GM23338 (cell line): ENCODE results near the gene GSTM1. TPM values are rescaled to one million over a fixed set of nuclear protein-coding genes. Genes with fewer than 3 reads are reported as not detected.

Experiments used
- CREB1 ChIP-seq: fragments of 250-450 bp; sonication (Bioruptor Pico); IDR thresholded peaks from 2 replicates; pipeline ENCODE4 v1.5.0; 2020; ENCODE audit warnings: low read depth, mild to moderate bottlenecking, moderate library complexity
- EZH2 ChIP-seq: fragments of 200-600 bp; sonication (generic); IDR thresholded peaks from one replicate; pipeline ENCODE4 v1.8.0; 2017; ENCODE audit warnings: antibody characterized with exemption, mild to moderate bottlenecking, low read depth; ENCODE audit not compliant: unreplicated experiment
- JUNB ChIP-seq: IDR thresholded peaks from one replicate; pipeline ENCODE4 v1.6.1; 2016; ENCODE audit warnings: antibody characterized with exemption; ENCODE audit not compliant: unreplicated experiment
- NANOG ChIP-seq: IDR thresholded peaks from 2 replicates; pipeline ENCODE4 v1.6.1; 2016; ENCODE audit warnings: antibody characterized with exemption, borderline replicate concordance
- polyA plus RNA-seq: library from polyadenylated mRNA; unstranded; fragments of >200 nt; fragmentation: Nextera tagmentation; extraction: Ambion mirVana; gene quantifications from 2 replicates; pipeline ENCODE4 v1.2.1, GENCODE V29; 2016
- total RNA-seq: library from RNA; depleted of rRNA; stranded (reverse); fragments of >200 nt; shearing (Covaris generic); gene quantifications from 2 replicates; pipeline ENCODE4 v1.2.3, GENCODE V29; 2014
- TF ChIP-seq, protein P1 (sequence below): fragments of 250-450 bp; sonication (Bioruptor Pico); IDR thresholded peaks from 2 replicates; pipeline ENCODE4 v1.5.0; 2020; ENCODE audit warnings: mild to moderate bottlenecking, moderate library complexity
- TF ChIP-seq, protein P2 (sequence below), 2 experiments: fragments of 200-600 bp in 1 of 2; sonication (generic) in 1 of 2; conservative IDR thresholded peaks; 2 replicates each; pipeline versions ENCODE4 v1.5.1 to v1.6.1; 2016 to 2017; ENCODE audit warnings: antibody characterized with exemption in 2 of 2, low read depth in 2 of 2, mild to moderate bottlenecking in 2 of 2, moderate library complexity in 1 of 2
- TF ChIP-seq, protein P3 (sequence below): IDR thresholded peaks from 2 replicates; pipeline ENCODE4 v1.6.1; 2016; ENCODE audit warnings: antibody characterized with exemption

Gene GSTM1
- total and polyA plus RNA-seq, 2 experiments from 2014 or later, result not detected

DNA sequence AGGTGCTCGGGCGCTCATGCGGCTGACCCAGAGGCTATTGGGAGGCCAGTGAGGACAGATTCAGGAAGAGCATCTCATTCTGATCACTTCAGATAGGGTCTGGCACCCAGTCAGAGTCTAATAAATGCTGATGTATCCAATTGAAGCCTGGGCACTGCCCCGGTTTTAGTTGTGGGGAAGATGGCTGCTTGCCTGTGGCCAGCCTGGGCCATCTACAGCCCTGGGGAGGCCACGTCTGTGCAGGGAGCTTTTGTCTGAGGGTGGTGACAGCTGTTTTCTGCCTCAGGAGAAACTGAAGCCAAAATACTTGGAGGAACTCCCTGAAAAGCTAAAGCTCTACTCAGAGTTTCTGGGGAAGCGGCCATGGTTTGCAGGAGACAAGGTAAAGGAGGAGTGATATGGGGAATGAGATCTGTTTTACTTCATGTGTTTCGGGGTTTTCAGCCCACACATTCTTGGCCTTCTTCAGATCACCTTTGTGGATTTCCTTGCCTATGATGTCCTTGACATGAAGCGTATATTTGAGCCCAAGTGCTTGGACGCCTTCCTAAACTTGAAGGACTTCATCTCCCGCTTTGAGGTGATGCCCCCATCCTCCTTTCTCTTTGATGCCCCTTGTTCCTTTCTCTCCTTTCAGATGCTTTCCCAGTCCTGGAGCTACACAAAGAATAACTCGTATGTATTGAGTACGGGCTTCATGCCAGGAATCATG lies 27.2 kb downstream of the GSTM1 start (continued):
- TF ChIP-seq, protein P1, sequence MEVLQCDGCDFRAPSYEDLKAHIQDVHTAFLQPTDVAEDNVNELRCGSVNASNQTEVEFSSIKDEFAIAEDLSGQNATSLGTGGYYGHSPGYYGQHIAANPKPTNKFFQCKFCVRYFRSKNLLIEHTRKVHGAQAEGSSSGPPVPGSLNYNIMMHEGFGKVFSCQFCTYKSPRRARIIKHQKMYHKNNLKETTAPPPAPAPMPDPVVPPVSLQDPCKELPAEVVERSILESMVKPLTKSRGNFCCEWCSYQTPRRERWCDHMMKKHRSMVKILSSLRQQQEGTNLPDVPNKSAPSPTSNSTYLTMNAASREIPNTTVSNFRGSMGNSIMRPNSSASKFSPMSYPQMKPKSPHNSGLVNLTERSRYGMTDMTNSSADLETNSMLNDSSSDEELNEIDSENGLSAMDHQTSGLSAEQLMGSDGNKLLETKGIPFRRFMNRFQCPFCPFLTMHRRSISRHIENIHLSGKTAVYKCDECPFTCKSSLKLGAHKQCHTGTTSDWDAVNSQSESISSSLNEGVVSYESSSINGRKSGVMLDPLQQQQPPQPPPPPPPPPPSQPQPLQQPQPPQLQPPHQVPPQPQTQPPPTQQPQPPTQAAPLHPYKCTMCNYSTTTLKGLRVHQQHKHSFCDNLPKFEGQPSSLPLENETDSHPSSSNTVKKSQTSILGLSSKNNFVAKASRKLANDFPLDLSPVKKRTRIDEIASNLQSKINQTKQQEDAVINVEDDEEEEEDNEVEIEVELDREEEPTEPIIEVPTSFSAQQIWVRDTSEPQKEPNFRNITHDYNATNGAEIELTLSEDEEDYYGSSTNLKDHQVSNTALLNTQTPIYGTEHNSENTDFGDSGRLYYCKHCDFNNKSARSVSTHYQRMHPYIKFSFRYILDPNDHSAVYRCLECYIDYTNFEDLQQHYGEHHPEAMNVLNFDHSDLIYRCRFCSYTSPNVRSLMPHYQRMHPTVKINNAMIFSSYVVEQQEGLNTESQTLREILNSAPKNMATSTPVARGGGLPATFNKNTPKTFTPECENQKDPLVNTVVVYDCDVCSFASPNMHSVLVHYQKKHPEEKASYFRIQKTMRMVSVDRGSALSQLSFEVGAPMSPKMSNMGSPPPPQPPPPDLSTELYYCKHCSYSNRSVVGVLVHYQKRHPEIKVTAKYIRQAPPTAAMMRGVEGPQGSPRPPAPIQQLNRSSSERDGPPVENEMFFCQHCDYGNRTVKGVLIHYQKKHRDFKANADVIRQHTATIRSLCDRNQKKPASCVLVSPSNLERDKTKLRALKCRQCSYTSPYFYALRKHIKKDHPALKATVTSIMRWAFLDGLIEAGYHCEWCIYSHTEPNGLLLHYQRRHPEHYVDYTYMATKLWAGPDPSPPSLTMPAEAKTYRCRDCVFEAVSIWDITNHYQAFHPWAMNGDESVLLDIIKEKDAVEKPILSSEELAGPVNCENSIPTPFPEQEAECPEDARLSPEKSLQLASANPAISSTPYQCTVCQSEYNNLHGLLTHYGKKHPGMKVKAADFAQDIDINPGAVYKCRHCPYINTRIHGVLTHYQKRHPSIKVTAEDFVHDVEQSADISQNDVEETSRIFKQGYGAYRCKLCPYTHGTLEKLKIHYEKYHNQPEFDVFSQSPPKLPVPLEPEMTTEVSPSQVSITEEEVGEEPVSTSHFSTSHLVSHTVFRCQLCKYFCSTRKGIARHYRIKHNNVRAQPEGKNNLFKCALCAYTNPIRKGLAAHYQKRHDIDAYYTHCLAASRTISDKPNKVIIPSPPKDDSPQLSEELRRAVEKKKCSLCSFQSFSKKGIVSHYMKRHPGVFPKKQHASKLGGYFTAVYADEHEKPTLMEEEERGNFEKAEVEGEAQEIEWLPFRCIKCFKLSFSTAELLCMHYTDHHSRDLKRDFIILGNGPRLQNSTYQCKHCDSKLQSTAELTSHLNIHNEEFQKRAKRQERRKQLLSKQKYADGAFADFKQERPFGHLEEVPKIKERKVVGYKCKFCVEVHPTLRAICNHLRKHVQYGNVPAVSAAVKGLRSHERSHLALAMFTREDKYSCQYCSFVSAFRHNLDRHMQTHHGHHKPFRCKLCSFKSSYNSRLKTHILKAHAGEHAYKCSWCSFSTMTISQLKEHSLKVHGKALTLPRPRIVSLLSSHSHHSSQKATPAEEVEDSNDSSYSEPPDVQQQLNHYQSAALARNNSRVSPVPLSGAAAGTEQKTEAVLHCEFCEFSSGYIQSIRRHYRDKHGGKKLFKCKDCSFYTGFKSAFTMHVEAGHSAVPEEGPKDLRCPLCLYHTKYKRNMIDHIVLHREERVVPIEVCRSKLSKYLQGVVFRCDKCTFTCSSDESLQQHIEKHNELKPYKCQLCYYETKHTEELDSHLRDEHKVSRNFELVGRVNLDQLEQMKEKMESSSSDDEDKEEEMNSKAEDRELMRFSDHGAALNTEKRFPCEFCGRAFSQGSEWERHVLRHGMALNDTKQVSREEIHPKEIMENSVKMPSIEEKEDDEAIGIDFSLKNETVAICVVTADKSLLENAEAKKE, result no peak
- no peak for TF ChIP-seq CREB1 (CRISPR knock-in tag)
- TF ChIP-seq, protein P2, sequence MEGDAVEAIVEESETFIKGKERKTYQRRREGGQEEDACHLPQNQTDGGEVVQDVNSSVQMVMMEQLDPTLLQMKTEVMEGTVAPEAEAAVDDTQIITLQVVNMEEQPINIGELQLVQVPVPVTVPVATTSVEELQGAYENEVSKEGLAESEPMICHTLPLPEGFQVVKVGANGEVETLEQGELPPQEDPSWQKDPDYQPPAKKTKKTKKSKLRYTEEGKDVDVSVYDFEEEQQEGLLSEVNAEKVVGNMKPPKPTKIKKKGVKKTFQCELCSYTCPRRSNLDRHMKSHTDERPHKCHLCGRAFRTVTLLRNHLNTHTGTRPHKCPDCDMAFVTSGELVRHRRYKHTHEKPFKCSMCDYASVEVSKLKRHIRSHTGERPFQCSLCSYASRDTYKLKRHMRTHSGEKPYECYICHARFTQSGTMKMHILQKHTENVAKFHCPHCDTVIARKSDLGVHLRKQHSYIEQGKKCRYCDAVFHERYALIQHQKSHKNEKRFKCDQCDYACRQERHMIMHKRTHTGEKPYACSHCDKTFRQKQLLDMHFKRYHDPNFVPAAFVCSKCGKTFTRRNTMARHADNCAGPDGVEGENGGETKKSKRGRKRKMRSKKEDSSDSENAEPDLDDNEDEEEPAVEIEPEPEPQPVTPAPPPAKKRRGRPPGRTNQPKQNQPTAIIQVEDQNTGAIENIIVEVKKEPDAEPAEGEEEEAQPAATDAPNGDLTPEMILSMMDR (conservative IDR thresholded peaks at IDR 0.05; ENCODE audit: low read depth in 2 of 2), result no peak
- TF ChIP-seq, protein P3, sequence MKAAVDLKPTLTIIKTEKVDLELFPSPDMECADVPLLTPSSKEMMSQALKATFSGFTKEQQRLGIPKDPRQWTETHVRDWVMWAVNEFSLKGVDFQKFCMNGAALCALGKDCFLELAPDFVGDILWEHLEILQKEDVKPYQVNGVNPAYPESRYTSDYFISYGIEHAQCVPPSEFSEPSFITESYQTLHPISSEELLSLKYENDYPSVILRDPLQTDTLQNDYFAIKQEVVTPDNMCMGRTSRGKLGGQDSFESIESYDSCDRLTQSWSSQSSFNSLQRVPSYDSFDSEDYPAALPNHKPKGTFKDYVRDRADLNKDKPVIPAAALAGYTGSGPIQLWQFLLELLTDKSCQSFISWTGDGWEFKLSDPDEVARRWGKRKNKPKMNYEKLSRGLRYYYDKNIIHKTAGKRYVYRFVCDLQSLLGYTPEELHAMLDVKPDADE, result no peak
- TF ChIP-seq EZH2, result no peak
- no peak for TF ChIP-seq NANOG
- TF ChIP-seq JUNB, result no peak
